ENCODE results near the gene NREP.

DNA sequence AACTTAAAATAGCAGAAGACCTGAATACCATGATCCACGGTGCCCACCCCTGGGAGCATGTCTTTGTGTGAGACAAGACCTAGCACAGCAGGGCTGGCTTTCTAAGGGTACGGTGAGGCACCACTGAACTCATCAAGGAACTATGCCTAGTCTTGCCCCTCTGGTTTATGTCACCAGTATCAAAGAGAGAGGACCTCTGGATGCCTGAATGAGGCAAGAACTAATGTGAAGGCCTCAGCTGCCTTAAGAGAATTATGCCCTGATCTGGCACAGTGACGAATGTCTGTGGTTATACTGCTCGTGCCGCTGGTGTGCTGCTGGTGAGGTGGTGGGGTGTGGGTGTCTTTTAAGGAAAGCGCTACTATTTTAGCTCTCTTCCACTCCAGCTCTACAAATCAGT, 23.0 kb downstream of the NREP start:
- TF ChIP-seq, protein P1, sequence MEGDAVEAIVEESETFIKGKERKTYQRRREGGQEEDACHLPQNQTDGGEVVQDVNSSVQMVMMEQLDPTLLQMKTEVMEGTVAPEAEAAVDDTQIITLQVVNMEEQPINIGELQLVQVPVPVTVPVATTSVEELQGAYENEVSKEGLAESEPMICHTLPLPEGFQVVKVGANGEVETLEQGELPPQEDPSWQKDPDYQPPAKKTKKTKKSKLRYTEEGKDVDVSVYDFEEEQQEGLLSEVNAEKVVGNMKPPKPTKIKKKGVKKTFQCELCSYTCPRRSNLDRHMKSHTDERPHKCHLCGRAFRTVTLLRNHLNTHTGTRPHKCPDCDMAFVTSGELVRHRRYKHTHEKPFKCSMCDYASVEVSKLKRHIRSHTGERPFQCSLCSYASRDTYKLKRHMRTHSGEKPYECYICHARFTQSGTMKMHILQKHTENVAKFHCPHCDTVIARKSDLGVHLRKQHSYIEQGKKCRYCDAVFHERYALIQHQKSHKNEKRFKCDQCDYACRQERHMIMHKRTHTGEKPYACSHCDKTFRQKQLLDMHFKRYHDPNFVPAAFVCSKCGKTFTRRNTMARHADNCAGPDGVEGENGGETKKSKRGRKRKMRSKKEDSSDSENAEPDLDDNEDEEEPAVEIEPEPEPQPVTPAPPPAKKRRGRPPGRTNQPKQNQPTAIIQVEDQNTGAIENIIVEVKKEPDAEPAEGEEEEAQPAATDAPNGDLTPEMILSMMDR (IDR thresholded peaks at IDR 0.05; ENCODE audit: extremely low read depth in 1 of 2, insufficient read depth in 1 of 2, low read depth in 1 of 2, low read length in 2 of 2) = no peak
- TF ChIP-seq POLR2AphosphoS5 (IDR thresholded peaks at IDR 0.05; ENCODE audit: insufficient read depth, low read depth, low read length) = no peak
- TF ChIP-seq, protein P2, sequence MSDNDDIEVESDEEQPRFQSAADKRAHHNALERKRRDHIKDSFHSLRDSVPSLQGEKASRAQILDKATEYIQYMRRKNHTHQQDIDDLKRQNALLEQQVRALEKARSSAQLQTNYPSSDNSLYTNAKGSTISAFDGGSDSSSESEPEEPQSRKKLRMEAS (IDR thresholded peaks at IDR 0.05; ENCODE audit: insufficient read depth, insufficient read length) = no peak

Measured in endothelial cell of umbilical vein (primary cell).